Activated CD4-positive, alpha-beta memory T cell treated with anti-CD3 and anti-CD28 coated beads, Interleukin-2, amount 10 ng/mL, durations not matched to agents 7 days and 5 days (primary cell): Measurements from ENCODE around the gene EDEM1. TPM values are rescaled to one million over a fixed set of nuclear protein-coding genes. Genes with fewer than 3 reads are reported as not detected.

Source experiments
- CTCF ChIA-PET: fragments of 350-600 bp; sonication (Branson Sonifier 250); formaldehyde crosslinking; loops from one replicate; lab custom pipeline; 2021; ENCODE audit warnings: antibody characterized with exemption, inconsistent platforms; lab: Charles Lee
- POLR2A ChIA-PET: fragments of 350-600 bp; sonication (Branson Sonifier 250); formaldehyde crosslinking; loops from one replicate; lab custom pipeline; 2021; ENCODE audit warnings: antibody characterized with exemption; lab: Charles Lee
- DNase-seq: peaks from one replicate; pipeline ENCODE4 v3.0.0-alpha.2; 2020
- H3K27ac Mint-ChIP-seq: one replicate; pipeline ENCODE4 v1.8.0; 2021; ENCODE audit warnings: mild to moderate bottlenecking, mixed read lengths
- H3K27me3 Mint-ChIP-seq: one replicate; pipeline ENCODE4 v1.8.0; 2021; ENCODE audit warnings: mixed read lengths
- H3K36me3 Mint-ChIP-seq: one replicate; pipeline ENCODE4 v1.8.0; 2021; ENCODE audit warnings: low read depth, mixed read lengths
- H3K4me1 Mint-ChIP-seq: one replicate; pipeline ENCODE4 v1.8.0; 2021; ENCODE audit warnings: mixed read lengths
- H3K4me3 Mint-ChIP-seq: one replicate; pipeline ENCODE4 v1.8.0; 2021; ENCODE audit warnings: mild to moderate bottlenecking, mixed read lengths
- H3K9me3 Mint-ChIP-seq: one replicate; pipeline ENCODE4 v1.8.0; 2021; ENCODE audit warnings: mixed read lengths
- total RNA-seq, 2 experiments: library from RNA; stranded (reverse); gene quantifications; one replicate each; pipeline ENCODE4 v1.2.3, GENCODE V29; 2021

Gene EDEM1
- total RNA-seq, 2 experiments from 2014 or later: 148 to 150 TPM

DNA sequence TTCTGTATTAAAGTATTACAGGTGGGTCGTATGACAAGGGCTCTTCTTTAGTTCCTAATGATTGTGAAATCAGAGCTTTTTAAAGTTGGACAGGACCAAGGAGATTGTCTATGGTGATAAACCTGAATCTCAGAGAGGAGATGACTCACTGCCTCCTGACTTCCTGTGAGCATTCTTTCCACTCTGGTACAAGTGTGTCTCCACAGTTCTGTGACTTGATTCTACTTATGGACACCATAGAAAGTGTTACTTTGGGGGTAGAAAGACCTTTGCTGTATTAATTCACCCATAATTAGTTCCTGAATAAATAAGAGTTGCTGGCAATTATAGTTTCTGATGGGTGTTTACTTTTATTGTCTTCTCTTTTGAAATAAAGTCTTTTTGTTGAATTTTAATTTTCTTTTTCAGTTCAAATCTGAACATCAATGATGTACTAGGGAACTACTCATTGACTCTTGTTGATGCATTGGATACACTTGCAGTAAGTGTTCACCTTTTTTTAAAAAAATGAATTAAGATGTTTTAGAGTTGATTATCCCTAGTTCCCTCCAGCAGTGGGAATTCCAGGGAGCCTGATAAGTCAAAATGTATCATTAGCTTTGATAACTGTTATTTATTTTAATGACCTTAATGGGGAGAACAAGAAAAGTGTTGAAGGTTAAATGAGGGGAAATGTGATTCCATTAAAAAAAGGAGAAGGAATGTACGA, 7.4 kb downstream of the EDEM1 start:
- Mint-ChIP-seq H3K27me3 (no peaks in the 10 kb centered on the region), H3K9me3 (no peaks in the 10 kb centered on the region), H3K4me1 (peaks cover 86% of the 10 kb centered on the region), H3K27ac (peak overlapping the region; percentile 96), H3K4me3 (no peak overlapping the region), H3K36me3 (peaks cover 77% of the 10 kb centered on the region)
- ChIA-PET POLR2A (interaction anchor here (0.9 to 7.6 kb wide), 9 partner anchors 8 to 360 kb away, joined by 3 to 195 read pairs (median 4); partner anchors contain the start of gene EDEM1), CTCF (interaction anchor here (1.1 to 2.6 kb wide), 3 partner anchors 58 to 84 kb away, joined by 3 to 8 read pairs (median 5); no protein-coding TSS in a partner anchor)
- DNase-seq: peak; percentile 61

DNA sequence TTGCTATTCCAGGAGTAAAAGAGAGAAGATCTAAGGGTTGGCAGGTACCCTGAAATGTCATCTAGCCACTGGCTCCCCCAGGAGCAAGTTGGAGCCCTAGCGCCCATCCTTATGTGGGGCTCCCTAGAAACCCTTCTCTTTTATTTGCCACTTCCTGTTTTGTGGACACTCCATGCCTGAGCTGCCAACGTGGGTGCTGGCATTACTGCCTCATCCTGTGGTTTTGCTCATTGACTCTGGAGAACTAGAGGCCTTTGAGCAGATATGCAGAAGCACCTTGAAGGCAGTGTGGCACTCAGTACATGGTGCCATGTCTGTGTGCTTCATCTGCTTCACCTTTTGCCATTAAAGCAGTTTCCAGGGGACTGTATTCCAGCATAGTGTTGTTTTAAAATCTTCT, 8.1 kb downstream of the EDEM1 start:
- peak overlapping the region; percentile 96 for H3K27ac Mint-ChIP-seq
- ChIA-PET POLR2A (interaction anchor here (1.2 to 7.6 kb wide), 4 partner anchors 8 to 73 kb away, joined by 3 to 195 read pairs (median 4); partner anchors contain the start of gene EDEM1), CTCF (interaction anchor here (0.7 to 2.6 kb wide), 4 partner anchors 8 to 370 kb away, joined by 3 to 8 read pairs (median 4); no protein-coding TSS in a partner anchor)
- H3K4me3 Mint-ChIP-seq: peak overlapping the region; percentile 15
- peak; percentile 56 for DNase-seq
- H3K36me3 Mint-ChIP-seq: peaks cover 76% of the 10 kb centered on the region
- no peaks in the 10 kb centered on the region for H3K27me3 Mint-ChIP-seq
- peaks cover 86% of the 10 kb centered on the region for H3K4me1 Mint-ChIP-seq
- no peaks in the 10 kb centered on the region for H3K9me3 Mint-ChIP-seq

DNA sequence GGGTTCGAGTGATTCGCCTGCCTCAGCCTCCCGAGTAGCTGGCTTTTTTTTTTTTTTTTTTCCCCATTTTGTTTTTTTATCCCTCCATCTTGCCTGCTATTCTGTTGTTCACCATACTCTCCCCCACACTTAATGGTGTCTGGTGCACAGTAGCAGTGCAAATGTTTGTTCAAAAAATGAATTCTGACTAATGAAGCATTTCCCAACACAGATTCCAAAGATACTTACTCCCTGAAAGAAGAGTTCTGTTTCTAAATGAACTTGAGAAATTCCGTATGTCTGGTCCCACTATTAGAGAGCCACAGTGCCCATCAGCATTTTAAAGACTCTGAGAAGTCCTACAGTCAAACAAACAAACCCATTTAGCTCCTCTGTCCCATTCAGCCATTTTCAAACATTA, 9.5 kb downstream of the EDEM1 start:
- H3K4me1 Mint-ChIP-seq: peaks cover 82% of the 10 kb centered on the region
- POLR2A ChIA-PET: interaction anchor here (0.6 to 7.6 kb wide), 14 partner anchors 10 to 730 kb away, joined by 3 to 195 read pairs (median 4); partner anchors contain the start of genes ARL8B, BHLHE40, EDEM1 and SUMF1

DNA sequence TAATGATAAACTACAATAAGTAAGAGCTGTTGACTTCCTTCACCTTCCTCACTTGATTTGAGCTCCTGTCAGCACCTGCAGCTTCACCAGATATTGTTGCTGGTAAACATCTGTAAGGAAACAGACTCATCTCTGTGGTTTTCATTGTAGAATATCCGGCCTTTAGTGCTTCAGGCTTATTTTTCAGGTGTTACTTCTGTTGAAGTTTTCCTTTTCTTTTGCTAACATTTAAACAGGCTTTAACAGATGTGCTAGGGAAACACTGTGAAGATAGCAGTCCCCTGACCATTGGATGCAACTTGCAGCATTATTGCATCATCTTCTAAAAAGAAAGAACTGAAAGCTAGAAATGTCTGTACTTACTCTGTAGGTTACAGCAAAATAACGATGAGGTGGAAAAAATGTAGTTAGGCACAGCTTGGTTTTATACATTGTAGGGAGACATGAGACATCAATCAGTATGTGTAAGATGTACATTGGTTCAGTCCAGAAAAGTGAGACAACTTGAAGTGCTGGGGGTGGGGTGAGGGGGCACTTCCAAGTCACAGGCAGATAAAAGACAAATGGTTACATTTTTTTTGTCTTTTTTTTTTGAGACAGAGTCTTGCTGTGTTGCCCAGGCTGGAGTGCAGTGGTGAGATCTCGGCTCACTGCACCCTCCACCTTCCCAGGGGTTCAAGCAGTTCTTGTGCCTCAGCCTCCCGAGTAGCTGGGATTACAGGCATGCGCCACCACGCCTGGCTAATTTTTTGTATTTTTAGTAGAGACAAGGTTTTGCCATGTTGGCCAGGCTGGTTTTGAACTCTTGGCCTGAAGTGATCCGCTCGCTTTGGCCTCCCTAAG, 10.2 kb downstream of the EDEM1 start:
- Mint-ChIP-seq H3K36me3 (peaks cover 79% of the 10 kb centered on the region), H3K9me3 (no peaks in the 10 kb centered on the region), H3K27ac (peak overlapping the region; percentile 96), H3K4me1 (peaks cover 79% of the 10 kb centered on the region), H3K4me3 (peak overlapping the region; percentile 67), H3K27me3 (no peaks in the 10 kb centered on the region)
- ChIA-PET CTCF (interaction anchor here (1.0 to 3.1 kb wide), 7 partner anchors 9 to 176 kb away, joined by 3 to 21 read pairs (median 5); partner anchors contain the start of gene EDEM1), POLR2A (interaction anchor here (0.6 to 7.6 kb wide), 12 partner anchors 10 to 730 kb away, joined by 3 to 195 read pairs (median 6); partner anchors contain the start of genes ARL8B, BHLHE40, EDEM1 and SUMF1)
- DNase-seq: peak; percentile 60

More for the DNA sequence above, 9.5 kb downstream of the EDEM1 start:
- no peaks in the 10 kb centered on the region for H3K27me3 Mint-ChIP-seq
- H3K36me3 Mint-ChIP-seq: peaks cover 79% of the 10 kb centered on the region
- H3K4me3 Mint-ChIP-seq: peak overlapping the region; percentile 67
- H3K27ac Mint-ChIP-seq: peak overlapping the region; percentile 96
- no peak for DNase-seq
- CTCF ChIA-PET: interaction anchor here (0.7 to 3.1 kb wide), 11 partner anchors 9 to 486 kb away, joined by 3 to 21 read pairs (median 5); partner anchors contain the start of gene EDEM1
- no peaks in the 10 kb centered on the region for H3K9me3 Mint-ChIP-seq

DNA sequence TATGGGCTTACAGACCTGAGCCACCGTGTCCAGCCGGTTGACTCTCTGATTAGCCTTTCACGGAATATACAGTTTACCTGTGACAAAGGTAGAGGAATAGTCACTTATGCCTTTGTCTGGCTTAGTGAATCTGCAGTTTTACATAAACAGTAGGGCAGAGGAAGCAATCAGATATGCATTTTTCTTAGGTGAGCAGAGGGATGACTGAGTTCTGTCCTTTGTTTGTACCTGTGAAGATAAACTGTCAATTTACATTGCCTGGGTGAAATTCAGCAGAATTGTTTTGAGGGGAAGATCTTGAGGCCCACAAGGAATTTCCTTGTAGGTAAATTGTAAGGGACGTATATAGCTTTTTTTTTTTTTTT, 10.8 kb downstream of the EDEM1 start:
- H3K27me3 Mint-ChIP-seq: no peaks in the 10 kb centered on the region
- ChIA-PET CTCF (interaction anchor here (1.0 to 3.1 kb wide), 4 partner anchors 10 to 88 kb away, joined by 3 to 21 read pairs (median 10); partner anchors contain the start of gene EDEM1), POLR2A (interaction anchor here (0.6 to 7.6 kb wide), 6 partner anchors 11 to 219 kb away, joined by 3 to 195 read pairs (median 9); partner anchors contain the start of genes ARL8B, BHLHE40 and EDEM1)
- H3K27ac Mint-ChIP-seq: peak overlapping the region; percentile 96
- peaks cover 80% of the 10 kb centered on the region for H3K36me3 Mint-ChIP-seq
- no peaks in the 10 kb centered on the region for H3K9me3 Mint-ChIP-seq
- no peak for DNase-seq
- H3K4me1 Mint-ChIP-seq: peaks cover 73% of the 10 kb centered on the region
- H3K4me3 Mint-ChIP-seq: peak overlapping the region; percentile 54

DNA sequence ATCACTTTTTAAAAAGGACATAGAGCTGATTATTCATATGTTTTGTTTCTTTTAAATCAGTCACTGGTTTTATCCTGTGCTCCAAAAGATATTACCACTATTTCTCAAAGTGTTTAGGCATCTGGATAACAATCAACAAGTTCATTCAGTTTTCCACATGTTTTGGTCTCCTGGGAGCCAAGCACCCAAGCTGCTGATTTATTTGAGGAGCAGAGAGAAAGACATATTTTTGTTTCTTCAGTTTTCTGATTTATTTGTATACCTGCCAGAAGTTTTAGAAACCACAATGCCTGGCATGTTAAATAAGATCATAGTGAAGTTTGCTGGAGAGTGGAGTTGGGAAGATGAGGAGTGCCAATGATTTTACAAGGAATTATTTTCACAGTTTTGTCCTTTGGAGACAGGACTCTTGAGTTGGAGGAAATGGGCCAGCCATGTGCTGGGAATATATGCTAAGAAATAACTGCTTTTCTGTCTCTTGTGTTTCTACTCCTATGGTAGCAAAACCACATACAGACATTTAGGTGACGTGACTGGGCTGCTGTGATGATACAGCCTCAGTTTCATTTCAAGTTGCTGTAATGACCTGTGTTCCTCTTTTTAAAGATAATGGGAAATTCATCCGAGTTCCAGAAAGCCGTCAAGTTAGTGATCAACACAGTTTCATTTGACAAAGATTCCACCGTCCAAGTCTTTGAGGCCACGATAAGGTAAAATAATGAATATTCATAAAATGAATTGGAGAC, 11.7 kb downstream of the EDEM1 start:
- Mint-ChIP-seq H3K27me3 (no peaks in the 10 kb centered on the region), H3K4me1 (peaks cover 68% of the 10 kb centered on the region), H3K36me3 (peaks cover 80% of the 10 kb centered on the region), H3K4me3 (peak overlapping the region; percentile 11), H3K9me3 (no peaks in the 10 kb centered on the region), H3K27ac (peak overlapping the region; percentile 96)
- ChIA-PET POLR2A (interaction anchor here (0.6 to 7.6 kb wide), 3 partner anchors 12 to 76 kb away, joined by 3 to 195 read pairs (median 17); partner anchors contain the start of genes ARL8B and EDEM1), CTCF (interaction anchor here (1.0 to 3.1 kb wide), 2 partner anchors 76 to 89 kb away, joined by 3 to 21 read pairs; no protein-coding TSS in a partner anchor)
- DNase-seq: no peak

DNA sequence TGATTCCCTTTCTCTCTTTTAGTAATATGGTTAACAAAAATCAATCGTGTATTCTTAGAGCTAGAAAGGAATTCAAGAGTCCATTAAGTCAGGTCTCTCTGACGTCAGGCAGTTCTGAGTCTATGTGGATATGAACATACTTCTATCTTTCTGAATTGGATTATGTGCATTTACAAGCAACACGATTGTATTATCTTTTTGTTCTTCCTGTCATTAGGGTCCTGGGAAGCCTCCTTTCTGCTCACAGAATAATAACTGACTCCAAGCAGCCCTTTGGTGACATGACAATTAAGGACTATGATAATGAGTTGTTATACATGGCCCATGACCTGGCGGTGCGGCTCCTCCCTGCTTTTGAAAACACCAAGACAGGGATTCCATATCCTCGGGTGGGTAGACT, 14.0 kb downstream of the EDEM1 start:
- DNase-seq: no peak
- Mint-ChIP-seq H3K9me3 (no peaks in the 10 kb centered on the region), H3K4me1 (peaks cover 45% of the 10 kb centered on the region), H3K27me3 (no peaks in the 10 kb centered on the region), H3K4me3 (no peak overlapping the region), H3K27ac (no peak overlapping the region), H3K36me3 (peaks cover 85% of the 10 kb centered on the region)
- CTCF ChIA-PET: interaction anchor here (0.9 kb wide), 1 partner anchor 12 kb away, joined by 3 read pairs; no protein-coding TSS in a partner anchor
- POLR2A ChIA-PET: no interaction called here

DNA sequence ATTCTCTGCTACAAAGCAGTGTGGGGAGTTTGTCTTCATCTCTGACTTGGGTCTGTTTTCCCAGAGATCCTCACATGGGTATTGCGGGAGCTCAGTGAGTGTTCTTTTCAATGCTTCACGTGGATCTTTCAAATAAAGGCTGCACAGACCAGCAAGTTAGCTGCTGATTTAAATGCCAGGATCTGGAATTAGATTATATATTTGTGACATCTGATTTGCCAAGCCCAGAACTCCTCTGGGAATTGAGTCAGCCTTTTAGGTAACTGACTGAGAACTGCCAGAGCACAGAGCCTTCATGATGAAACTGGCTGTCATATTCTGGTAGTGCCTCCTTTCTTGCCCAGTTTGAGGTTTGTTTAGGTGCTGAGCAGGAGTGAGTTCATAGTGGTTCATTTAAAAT, 14.7 kb downstream of the EDEM1 start:
- Mint-ChIP-seq H3K27me3 (no peaks in the 10 kb centered on the region), H3K9me3 (no peaks in the 10 kb centered on the region), H3K4me1 (peaks cover 39% of the 10 kb centered on the region), H3K36me3 (peaks cover 85% of the 10 kb centered on the region), H3K4me3 (no peak overlapping the region), H3K27ac (no peak overlapping the region)
- POLR2A ChIA-PET: interaction anchor here (1.2 kb wide), 1 partner anchor 14 kb away, joined by 3 read pairs; no protein-coding TSS in a partner anchor
- CTCF ChIA-PET: interaction anchor here (0.9 kb wide), 1 partner anchor 13 kb away, joined by 3 read pairs; no protein-coding TSS in a partner anchor
- DNase-seq: no peak

DNA sequence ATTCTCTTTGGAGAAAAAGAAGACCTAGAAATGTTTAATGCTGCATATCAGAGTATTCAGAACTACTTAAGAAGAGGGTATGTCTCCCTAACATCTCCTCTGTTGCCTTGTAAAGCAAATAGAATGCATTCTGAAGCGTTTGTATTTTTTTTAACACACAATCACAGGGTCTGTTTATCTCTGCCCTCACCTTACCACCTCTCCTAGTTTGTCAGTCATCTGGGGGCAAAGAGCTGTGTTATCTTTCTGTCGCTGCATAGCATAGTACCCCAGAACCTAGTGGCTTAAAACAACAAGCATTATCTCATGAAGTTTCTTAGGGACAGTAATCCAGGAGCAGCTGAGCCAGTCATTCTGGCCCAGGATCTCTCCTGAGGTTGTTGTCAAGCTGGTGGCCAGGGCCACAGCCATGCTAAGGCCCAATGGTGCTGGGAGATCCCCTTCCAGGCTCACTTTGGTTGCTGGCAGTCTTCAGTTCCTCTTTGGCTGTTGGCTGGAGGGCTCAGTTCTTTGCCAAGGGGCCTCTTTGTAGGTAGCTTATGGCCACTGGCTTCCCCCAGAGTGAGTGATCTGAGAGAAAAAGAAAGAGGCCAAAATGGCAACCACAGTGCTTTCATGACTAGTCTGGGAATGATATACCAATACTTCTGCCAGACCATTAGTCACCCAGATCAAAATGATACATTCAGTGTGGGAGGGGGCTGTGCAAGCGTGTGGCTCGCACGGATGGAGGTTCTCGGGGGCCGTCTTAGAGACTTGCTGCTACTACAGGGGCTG, 17.8 kb downstream of the EDEM1 start:
- POLR2A ChIA-PET: no interaction called here
- no peaks in the 10 kb centered on the region for H3K9me3 Mint-ChIP-seq
- H3K27me3 Mint-ChIP-seq: no peaks in the 10 kb centered on the region
- peaks cover 88% of the 10 kb centered on the region for H3K36me3 Mint-ChIP-seq
- CTCF ChIA-PET: no interaction called here
- no peak for DNase-seq
- H3K4me3 Mint-ChIP-seq: no peak overlapping the region
- peak overlapping the region; percentile 31 for H3K27ac Mint-ChIP-seq
- H3K4me1 Mint-ChIP-seq: peaks cover 11% of the 10 kb centered on the region

DNA sequence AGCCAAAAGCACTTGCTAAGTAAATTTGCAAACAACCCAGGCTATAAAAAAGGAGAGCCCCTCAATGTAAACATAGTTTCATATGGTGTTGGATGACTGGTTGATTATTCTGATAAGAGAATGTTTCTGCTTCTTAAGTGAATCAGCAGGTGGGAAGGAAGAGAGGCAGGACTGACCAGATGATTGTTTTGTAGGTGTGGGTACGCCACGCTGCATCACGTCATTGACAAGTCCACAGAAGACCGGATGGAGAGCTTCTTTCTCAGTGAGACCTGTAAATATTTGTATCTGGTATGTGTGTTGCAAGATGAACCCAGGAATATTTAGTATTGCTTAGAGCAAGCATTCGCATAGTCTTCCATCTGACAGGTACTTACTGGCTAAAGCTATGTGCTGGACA, 23.4 kb downstream of the EDEM1 start:
- Mint-ChIP-seq H3K36me3 (peaks cover 93% of the 10 kb centered on the region), H3K9me3 (no peaks in the 10 kb centered on the region), H3K4me3 (no peak overlapping the region), H3K4me1 (peaks cover 6% of the 10 kb centered on the region), H3K27me3 (no peaks in the 10 kb centered on the region), H3K27ac (no peak overlapping the region)
- POLR2A ChIA-PET: interaction anchor here (1.4 kb wide), 1 partner anchor 22 kb away, joined by 3 read pairs; no protein-coding TSS in a partner anchor
- CTCF ChIA-PET: no interaction called here
- no peak for DNase-seq
